ENCODE data around the gene CLEC2A.
A peak's percentile ranks its signal among the peaks of the same experiment; 100 is the strongest.

CLEC2A gene

DNA sequence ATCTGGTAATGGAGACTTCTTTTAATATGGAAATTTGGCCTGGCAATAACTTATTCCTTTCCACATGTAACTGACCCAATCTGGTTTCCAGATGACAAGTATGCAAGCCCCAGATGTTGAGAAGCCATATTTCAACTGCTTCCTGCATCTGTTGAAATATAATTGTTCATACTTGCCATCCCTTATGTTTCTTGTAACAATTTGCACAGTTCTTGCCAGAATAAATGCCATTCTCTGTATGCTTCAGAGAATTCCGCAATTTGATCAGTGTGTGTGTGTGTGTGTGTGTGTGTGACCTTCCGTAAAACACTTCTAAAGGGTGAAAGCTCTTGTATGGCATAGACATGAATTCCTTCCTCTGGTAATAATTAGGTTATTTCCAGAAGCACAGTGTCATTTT is 1.8 kb upstream of the CLEC2A start:
- no peak for DNase-seq (ENCODE audit: low spot score)

DNA sequence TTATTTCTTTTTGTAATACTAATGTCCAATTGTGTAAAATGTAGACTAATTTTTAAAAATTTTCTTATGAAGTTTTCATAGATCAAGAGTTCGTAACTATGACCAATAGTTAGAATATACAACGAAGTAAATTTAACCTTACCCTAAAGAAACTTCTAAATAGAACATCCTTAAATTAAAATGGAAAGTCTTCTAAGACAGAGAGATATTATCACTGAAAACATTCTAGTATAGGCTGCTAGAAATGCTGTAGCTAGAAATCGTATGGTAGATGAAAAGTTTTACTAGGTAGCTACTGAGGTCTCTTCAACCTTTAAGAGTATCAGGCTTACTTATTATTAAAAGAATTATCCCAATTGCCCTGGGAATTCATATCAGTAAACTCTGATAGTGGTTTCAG is 925 bp downstream of the CLEC2A start:
- DNase-seq (ENCODE audit: low spot score), result no peak

DNA sequence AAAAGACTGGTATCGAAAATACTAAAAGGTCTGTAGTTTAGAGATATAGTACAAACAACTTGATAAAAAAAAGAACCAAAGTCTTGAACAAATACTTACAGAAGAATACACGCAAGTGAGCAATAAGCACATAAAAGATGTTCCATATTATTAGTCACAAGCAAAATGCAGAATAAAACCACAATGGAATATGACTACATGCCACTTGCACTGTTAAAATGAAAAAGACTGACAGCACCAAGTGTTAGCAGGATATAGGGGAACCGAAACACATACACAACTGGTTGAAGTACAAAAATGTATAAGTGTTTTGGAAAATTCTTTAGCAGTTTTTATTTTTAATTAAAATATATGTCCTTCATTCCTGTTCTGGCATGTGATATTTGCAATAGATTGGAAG is 3.6 kb downstream of the CLEC2A start:
- no peak for DNase-seq (ENCODE audit: low spot score)

DNA sequence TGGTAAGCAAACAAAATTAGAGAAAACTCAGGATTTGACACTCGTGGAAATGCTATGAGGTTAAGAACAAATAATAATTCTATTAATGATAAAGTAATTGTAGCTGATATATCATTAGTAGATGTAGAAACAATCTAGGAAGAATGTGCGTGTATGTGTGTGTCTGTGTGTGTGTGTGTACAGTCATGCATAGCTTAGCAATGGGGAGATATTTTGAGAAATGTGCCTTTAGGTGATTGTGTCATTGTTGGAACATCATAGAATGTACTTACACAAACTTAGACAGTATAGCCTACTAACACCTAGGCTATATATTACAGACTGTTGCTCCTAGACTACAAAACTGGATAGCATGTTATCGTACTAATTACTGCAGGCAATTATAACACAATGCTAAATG is 5.3 kb downstream of the CLEC2A start:
- DNase-seq (ENCODE audit: low spot score), result no peak

DNA sequence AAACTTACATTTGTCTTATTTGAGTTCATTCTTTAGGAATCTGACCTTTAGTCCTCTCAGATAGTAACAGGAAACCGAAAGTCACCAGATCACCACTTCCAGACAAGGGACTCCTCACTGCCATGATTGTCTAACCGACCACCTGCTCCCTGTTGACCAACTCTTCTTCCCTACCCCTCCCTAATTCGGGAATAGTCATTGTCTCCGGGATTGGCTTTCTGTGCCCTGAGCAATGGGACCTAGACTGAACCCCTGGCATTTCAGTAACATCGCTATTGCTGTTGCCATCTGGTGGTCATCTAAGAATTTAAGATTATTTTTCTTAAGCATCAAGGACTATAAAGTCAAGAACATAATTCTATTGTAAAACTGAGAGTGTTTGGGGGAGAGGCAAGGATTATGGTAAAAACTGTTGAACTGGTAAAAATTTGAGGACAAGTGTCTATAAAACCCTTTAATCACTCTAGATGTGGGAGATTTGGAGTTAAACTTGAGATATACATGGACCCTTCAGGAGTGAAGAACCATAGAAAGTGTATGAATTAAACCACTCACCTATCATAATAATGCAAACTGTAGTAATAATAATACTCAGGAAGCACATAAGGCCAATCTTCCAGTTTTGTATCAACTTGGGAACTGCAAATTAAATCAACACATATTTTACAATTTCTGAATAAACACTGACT is 6.3 kb downstream of the CLEC2A start:
- peak; percentile 57 for DNase-seq (ENCODE audit: low spot score)

DNA sequence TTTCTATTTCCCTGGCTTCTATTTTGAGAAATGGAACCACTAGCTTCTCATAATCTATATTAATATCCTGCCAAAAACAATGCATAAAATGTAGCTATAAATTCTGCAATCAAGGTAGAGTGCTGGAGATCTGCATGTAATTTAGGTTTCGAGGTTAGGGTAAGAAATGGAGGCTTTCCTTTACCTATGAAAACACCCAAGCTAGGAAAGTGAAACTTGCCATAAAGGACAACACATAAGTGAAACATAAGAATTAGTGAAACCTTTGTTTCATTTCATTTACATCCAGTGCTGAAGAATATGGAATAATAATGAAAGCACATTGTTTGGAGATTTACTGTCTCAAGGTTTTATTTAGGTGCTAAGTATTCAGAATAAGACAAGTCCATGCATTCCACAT is 9.7 kb downstream of the CLEC2A start:
- no peak for DNase-seq (ENCODE audit: low spot score)

DNA sequence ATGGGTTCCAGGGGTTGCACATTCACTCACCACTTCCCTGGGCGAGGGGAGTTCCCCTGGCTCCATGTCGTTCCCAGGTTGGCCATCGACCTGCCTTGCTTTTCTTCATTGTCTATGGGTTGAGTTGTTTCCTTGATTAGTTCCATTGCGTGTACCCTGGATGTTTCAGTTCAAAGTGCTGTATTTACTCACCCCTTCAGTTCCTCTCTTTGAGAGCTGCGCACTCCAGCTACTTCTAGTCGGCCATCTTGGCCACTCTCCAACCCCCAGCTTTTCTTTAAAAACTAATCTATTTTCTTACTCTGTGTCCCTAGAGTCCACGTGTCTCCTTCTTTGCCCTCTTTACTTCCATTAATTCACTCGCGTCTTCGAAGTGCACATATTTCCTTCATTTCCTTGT is 11.7 kb downstream of the CLEC2A start:
- no peak for DNase-seq (ENCODE audit: low spot score)

DNA sequence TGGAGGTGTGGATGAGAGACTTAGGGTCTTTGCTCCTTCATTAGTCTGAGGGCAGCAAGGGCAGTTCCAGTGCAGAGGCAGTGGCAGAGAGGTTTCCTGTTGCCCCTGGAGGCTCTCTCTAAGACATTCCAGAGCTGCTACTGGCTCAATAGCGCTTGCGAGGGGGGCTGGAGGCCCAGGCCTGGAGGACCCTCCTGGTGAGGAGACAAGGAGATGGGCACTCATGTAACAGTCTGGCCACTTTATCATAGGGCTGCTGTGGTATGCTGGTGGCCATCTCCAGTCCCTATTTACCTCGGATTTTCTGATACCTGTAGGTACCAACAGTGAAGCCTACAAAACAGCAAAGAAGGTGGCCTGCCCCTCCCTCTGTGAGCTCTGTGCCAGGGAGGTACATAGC is 12.7 kb downstream of the CLEC2A start:
- no peak for DNase-seq (ENCODE audit: low spot score)

DNA sequence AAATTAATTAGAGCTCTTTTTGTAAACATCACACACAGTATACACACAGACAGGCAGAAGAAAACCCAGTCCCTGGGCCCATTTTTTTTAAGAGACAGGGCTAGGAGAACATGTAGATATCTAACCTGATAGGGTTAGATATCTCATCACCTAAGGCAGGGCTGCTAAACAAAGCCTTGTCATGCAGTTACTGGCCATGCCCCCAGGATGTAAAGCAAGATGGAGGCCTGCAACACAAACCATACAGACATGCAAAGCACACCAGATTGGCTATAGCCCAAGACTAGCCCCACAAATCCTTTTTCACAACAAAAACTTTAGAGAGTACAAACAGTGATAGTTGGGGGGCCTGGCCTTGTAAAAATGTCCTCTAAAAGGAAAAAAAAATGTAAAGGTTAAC is 20.5 kb downstream of the CLEC2A start:
- DNase-seq (ENCODE audit: low spot score), result no peak

DNA sequence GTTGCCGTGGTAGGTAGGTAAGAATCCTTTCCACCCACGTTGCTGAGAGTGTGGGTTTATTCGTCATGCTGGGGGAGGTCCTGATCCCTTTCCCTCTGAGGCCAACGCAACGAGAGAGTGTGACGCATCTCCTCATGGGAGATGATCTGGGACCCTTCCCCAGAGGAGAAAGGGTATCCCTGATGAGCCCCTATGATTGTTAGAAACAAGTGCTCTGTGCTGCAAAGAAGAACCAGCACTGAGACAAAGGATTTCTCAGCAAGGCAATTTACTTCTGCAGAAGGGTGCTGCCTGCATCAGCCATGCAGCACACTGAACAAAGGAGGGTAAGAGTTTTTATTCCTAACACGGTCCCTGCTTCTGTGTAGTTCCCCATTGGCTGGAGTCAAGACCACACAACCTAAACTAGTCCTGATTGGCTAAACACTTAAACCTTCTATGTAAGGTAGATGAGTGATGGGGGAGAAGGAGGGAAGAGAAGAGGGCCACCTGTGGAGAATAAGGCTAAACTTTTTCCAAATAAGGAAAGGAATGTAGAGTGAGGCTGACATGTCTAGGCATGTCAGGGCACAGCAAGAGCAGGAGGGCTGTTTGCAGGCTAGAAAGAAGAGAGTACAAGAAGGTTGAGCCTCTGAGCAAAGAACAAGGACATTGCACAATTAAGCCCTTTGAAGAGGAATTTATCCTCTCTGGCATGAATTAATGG is 21.3 kb downstream of the CLEC2A start:
- peak; percentile 66 for DNase-seq (ENCODE audit: low spot score)

DNA sequence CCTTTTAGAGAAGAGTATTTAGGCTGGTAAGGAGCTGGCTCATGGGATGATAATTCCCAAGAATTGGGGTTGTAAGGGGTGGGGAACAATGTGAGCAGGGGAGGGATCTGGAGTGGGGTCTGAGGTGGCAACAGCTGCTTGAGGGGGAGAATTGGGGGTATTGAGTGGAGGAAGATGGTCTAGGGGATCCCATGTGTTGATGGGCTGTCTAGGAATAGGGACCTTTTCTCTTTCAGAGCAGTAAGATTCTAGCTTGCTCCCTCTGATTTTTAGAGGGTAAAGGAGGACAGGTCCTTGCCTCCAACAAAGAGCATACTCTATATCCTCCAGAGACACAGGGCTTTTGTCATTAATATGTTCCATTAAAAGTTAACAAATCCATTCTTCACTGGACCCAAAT is 22.4 kb downstream of the CLEC2A start:
- no peak for DNase-seq (ENCODE audit: low spot score)

DNA sequence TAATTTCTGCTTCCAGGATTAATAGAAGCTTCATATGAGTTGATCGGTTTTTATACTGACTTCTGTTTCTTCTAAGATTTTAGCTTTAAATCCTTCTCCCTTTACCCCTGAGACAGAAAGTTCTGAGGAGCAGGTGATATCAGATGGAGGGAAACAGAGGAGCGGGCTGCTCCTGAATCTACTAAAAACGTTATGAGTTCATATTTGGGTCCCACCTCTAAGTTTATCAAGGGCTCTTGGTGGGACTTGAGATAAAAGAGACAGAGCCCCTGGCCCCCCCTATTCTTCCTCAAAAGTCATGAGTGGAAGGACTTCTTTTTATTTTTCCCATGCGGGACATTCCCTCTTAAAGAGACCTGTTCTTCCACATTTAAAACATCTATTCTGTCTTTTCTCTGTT is 23.8 kb downstream of the CLEC2A start:
- no peak for DNase-seq (ENCODE audit: low spot score)

DNA sequence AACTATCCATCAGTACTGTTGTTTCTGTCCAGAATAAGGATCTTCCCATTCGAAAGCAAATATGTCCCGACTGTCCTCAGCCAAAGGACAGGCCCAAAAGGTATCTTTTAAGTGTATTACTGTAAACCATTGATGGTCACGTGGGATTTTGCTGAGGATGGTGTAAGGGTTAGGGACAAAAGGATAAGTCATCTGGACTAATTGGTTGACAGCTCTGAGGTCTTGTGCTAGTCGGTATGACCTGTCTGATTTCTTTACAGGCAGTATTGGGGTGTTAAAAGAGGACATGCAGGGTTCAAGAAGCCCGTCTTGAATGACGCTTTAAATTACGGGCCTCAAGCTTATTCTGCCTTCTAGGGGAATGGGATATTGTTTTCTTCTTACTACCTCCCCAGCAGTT is 24.4 kb downstream of the CLEC2A start:
- no peak for DNase-seq (ENCODE audit: low spot score)

DNA sequence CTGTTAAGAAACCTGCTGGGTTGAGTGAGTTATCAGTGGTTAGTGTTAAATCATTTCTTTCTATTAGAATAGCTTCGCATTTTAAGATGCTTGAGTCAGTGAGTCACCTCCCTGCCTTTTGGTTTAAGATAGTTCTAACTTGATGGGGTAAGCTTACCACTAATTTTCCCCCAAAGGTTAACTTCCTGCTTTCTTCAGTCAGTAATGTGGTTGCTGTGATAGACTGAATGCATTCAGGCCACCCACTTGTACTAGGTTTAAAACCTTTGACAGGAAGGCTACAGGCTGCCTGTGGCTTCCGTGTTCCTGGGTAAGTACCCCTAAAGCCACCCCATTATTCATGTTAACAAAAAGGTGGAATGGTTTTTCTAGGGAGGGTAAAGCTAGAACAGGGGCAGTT is 25.3 kb downstream of the CLEC2A start:
- DNase-seq (ENCODE audit: low spot score), result no peak

DNA sequence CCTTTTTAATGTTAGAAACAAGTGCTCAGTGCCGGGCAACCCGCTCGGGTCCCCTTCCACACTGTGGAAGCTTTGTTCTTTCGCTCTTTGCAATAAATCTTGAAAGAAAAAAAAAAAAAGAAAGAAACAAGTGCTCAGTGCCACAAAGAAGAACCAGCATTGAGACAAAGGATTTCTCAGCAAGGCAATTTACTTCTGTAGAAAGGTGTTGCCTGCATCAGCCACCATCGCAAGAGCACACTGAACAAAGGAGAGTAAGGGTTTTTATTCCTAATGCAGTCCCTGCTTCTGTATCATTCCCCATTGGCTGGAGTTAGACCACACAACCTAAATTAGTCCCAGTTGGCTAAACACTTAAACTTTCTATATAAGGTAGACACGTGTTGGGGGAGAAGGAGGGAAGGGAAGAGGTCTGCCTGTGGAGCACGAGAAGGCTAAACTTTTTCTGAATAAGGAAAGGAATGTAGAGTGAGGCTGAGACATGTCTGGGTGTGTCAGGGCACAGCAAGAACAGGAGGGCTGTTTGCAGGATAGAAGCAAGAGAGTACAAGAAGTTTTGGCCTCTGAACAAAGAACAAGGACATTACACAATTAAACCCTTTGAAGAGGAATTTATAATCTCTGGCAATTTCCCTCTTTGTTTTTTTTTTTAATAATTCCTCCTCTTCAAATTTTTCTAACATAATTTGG is 29.5 kb downstream of the CLEC2A start:
- no peak for DNase-seq (ENCODE audit: low spot score)

DNA sequence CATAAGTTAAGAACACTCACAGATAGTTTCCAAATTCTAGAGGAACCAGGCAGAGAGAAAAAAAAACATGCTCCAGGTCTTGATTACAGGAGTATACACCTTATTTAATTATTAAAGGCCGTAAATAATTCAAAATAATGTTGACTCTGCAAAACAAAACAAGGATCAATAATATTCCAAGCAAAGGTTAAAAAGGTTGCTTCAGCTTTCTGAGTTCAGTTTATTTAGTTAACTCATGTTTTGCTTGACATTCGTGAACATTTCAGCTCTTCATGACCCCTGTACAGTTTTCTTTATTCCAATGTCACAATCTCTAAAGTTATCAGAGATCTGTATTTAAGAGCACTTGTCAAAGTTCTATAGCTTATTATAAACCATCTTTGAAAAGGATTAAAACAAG is 31.2 kb downstream of the CLEC2A start:
- no peak for DNase-seq (ENCODE audit: low spot score)

DNA sequence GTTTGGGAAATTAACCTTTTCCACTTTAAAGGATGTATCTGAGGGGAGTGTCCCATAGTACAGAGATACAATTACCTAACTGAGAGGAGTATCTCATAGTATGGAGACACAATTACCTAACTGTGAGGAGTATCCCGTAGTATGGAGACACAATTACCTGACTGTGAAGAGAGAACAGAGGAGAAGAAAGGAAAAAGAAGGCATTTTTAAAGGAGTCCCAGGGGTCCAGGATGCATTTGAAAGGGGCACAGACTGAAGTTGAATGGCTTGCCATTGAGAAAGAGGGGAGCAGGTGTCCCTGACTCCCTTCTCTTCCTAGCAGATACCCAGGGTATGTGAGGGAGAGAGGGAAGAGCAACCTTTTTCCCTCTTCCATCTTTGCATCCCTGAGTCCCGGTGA is 33.0 kb downstream of the CLEC2A start:
- no peak for DNase-seq (ENCODE audit: low spot score)

DNA sequence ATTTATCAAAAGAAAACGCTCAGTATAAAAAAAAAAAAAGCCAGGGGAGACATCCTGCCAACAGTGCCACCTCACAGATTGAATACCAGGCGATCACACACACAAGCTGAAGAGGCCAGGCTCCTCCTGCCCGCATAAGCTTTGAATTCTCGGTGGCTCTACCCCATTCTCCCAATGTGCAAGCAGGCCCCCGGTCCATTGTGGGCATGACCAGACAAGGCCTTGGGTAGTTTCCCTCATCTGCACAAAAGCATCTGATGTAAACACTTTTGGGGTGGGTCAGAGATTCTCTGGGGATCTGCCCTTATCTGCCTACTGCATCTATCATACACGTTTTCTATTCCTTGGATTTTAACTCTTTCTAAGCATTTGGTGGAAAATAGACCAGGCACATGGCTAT is 34.6 kb downstream of the CLEC2A start:
- DNase-seq (ENCODE audit: low spot score), result no peak

DNA sequence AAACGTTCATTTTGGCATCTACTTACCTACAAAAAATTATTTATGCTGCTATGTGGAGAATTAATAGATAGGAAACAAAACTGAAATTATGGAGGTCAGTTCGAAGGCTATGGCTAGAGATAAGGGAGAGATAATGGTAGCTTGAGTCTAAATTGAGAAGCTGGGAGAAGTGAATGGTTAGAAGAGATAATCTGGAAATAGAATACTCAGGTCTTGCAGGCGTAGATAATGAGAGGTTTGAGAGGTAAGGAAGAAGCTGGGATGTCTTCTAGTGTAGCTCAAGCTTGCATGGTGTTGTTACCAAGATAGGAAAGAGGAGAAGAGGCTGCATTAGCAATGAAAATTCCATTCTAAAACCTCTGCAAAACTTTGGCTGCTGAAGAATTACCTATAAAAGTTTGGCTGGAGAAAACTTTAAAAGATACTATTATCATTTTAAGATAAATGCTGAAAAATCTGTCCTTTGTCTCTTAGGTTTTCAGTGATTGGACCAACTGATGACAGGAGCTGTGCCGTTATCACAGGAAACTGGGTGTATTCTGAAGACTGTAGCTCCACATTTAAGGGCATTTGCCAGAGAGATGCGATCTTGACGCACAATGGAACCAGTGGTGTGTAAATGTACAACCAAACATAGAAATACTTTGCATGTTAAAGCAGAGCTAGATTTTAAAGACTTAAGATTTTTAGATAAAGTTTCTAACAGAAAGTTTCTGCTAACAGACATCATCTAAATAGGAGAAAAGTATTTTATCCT is 36.8 kb downstream of the CLEC2A start:
- DNase-seq (ENCODE audit: low spot score), result no peak

DNA sequence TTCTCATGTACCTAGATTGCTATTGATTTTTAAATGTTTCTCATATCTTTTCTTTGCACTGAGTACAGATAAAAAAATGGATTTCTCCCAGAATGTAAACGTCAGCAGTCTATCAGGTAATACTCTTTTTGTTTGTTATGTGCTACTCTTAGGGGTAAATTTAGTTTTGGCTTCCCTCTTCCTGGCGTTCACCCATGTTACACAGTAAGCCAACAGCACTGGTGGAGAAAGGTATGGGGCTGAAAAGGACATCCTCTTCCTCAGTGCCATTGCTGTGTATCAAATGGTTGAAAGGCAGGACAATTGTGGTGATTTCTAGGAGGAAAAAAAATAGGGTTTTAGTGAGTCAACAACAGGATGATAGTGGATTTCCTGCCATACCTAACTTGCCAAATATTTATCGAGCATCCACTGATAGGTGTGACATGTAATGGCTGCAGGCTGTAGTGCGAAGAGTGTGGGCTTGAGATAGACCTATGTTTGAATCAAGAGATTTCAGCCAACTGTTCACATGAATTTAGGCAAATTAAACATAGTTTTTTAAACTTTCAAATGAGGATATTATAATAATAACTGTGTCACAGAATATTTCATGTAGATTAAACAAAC is 43.4 kb downstream of the CLEC2A start:
- no peak for DNase-seq (ENCODE audit: low spot score)

DNA sequence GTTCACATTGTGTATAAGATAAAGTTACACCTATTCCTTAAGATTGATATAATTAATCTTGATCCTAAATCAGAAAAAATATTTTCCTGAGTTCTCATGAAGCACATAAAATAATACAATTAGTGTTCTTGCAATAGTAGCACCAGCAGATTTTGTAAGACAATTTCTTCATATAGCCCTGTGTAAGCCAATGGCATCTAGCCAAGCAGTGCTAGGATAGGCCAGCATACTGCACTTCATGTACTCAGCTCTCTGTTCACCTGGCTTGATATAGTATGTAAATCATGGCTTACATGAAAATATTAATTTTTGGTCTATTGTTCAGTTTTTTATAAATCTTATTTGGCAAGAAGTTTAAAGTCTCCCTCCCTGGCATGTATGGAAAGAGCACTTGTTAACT is 49.0 kb downstream of the CLEC2A start:
- no peak for DNase-seq (ENCODE audit: low spot score)

DNA sequence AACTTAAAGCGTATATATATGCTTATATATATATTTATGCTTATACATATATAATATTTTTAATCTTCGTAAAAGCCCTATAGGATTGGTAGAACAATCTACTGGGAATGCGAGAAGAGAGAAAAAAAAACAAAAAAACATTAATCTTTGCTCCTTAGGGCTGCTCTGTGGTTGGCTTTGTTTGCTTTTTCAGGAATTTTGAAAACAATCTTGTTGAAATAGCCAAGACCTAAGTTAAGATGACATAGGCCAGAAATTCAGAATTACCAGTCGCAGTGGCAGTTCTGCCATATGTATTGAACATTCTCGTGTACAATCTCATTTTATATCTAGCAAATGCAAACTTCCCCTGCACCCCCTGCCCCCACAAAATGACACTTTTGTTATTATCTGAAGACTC is 50.2 kb downstream of the CLEC2A start:
- no peak for DNase-seq (ENCODE audit: low spot score)
